ENCODE data around the gene C19orf81. TPM values are rescaled to one million over a fixed set of nuclear protein-coding genes. Genes with fewer than 3 reads are reported as not detected.

C19orf81 gene
- total and polyA plus RNA-seq, 4 donors: 1.3 to 2.5 (median 1.7) TPM; not detected in 1

GRCh38 chr19:50662651-50663481 lies 13.6 kb downstream of the C19orf81 start:
- no peak overlapping the region for H3K27ac ChIP-seq (ENCODE audit: low read depth in 1 of 2, low read length in 1 of 2)
- 58 to 60% methylated on average over 16 of the region's 16 CpGs for WGBS, 2 donors
- peaks cover 0 to 13% (median 0%) of the 10 kb centered on the region in 5 donors for H3K4me1 ChIP-seq (ENCODE audit: control insufficient read depth in 5 of 5, insufficient read depth in 5 of 5, low read length in 5 of 5)
- no peak for TF ChIP-seq CTCF (IDR thresholded peaks at IDR 0.05; ENCODE audit: control extremely low read depth, extremely low read depth)
- peaks cover 0 to 4% (median 0%) of the 10 kb centered on the region in 4 donors for H3K9me3 ChIP-seq (ENCODE audit: control insufficient read depth in 4 of 4, insufficient read depth in 3 of 4, low read length in 3 of 4)
- H3K36me3 ChIP-seq (ENCODE audit: control insufficient read depth in 4 of 4, insufficient read depth in 4 of 4, low read length in 4 of 4): no peaks in the 10 kb centered on the region
- H3K9ac ChIP-seq (ENCODE audit: insufficient read depth in 1 of 2, low read length in 2 of 2): no peak overlapping the region
- DNase-seq (no peak), ATAC-seq (ENCODE audit: insufficient read depth, low FRiP score) (no peak)
- peaks cover 18 to 43% (median 34%) of the 10 kb centered on the region in 3 donors for H3K27me3 ChIP-seq (ENCODE audit: control insufficient read depth in 3 of 3, insufficient read depth in 3 of 3, low read length in 2 of 3)
- no peak overlapping the region for H3K4me3 ChIP-seq

- Histone ChIP-seq H3K36me3 (ENCODE audit: control insufficient read depth in 4 of 4, insufficient read depth in 4 of 4, low read length in 4 of 4) (no peaks in the 10 kb centered on the region), H3K27ac (ENCODE audit: low read depth in 1 of 2, low read length in 1 of 2) (no peak overlapping the region), H3K9me3 (ENCODE audit: control insufficient read depth in 4 of 4, insufficient read depth in 3 of 4, low read length in 3 of 4) (peaks cover 0 to 4% (median 0%) of the 10 kb centered on the region in 4 donors), H3K9ac (ENCODE audit: insufficient read depth in 1 of 2, low read length in 2 of 2) (no peak overlapping the region), H3K4me1 (ENCODE audit: control insufficient read depth in 5 of 5, insufficient read depth in 5 of 5, low read length in 5 of 5) (peaks cover 0 to 11% (median 0%) of the 10 kb centered on the region in 5 donors), H3K4me3 (no peak overlapping the region), H3K27me3 (ENCODE audit: control insufficient read depth in 3 of 3, insufficient read depth in 3 of 3, low read length in 2 of 3) (peaks cover 19 to 43% (median 31%) of the 10 kb centered on the region in 3 donors)
- no peak for TF ChIP-seq CTCF (IDR thresholded peaks at IDR 0.05; ENCODE audit: control extremely low read depth, extremely low read depth)
- DNase-seq: no peak
- no peak for ATAC-seq (ENCODE audit: insufficient read depth, low FRiP score)
- 94 to 96% methylated on average over 1 of the region's 1 CpG for WGBS, 2 donors
Measured at GRCh38 chr19:50663482-50663790, 14.2 kb downstream of the C19orf81 start.

GRCh38 chr19:50664204-50664603 lies 15.0 kb downstream of the C19orf81 start:
- peaks cover 23 to 42% (median 32%) of the 10 kb centered on the region in 3 donors for H3K27me3 ChIP-seq (ENCODE audit: control insufficient read depth in 3 of 3, insufficient read depth in 3 of 3, low read length in 2 of 3)
- DNase-seq: no peak
- no peak for ATAC-seq (ENCODE audit: insufficient read depth, low FRiP score)
- WGBS, 2 donors: 83 to 84% methylated on average over 6 of the region's 6 CpGs
- no peaks in the 10 kb centered on the region for H3K36me3 ChIP-seq (ENCODE audit: control insufficient read depth in 4 of 4, insufficient read depth in 4 of 4, low read length in 4 of 4)
- H3K9ac ChIP-seq (ENCODE audit: insufficient read depth in 1 of 2, low read length in 2 of 2): no peak overlapping the region
- no peak overlapping the region for H3K27ac ChIP-seq (ENCODE audit: low read depth in 1 of 2, low read length in 1 of 2)
- peaks cover 0 to 6% (median 0%) of the 10 kb centered on the region in 5 donors for H3K4me1 ChIP-seq (ENCODE audit: control insufficient read depth in 5 of 5, insufficient read depth in 5 of 5, low read length in 5 of 5)
- TF ChIP-seq CTCF (IDR thresholded peaks at IDR 0.05; ENCODE audit: control extremely low read depth, extremely low read depth): no peak
- H3K4me3 ChIP-seq: no peak overlapping the region
- peaks cover 0 to 4% (median 0%) of the 10 kb centered on the region in 4 donors for H3K9me3 ChIP-seq (ENCODE audit: control insufficient read depth in 4 of 4, insufficient read depth in 3 of 4, low read length in 3 of 4)

All from lung (tissue), 12 donors.